Activated naive CD8-positive, alpha-beta T cell treated with anti-CD3 and anti-CD28 coated beads, Interleukin-2, amount 50 U/mL, for 16 hours (primary cell): ENCODE measurements around the gene SYNJ2.

Source experiments
- DNase-seq: peaks from one replicate; pipeline ENCODE4 v3.0.0-alpha.2; 2020; ENCODE audit warnings: low read depth, low spot score

The SYNJ2 gene

GRCh38 chr6:158059108-158059507, 77.4 kb downstream of the SYNJ2 start:
- DNase-seq: no peak

GRCh38 chr6:158060455-158061360, 79.0 kb downstream of the SYNJ2 start:
- DNase-seq: no peak

- DNase-seq: no peak
These were observed 79.7 kb downstream of the SYNJ2 start for GRCh38 chr6:158061361-158061708.

GRCh38 chr6:158061709-158062461, 80.2 kb downstream of the SYNJ2 start:
- no peak for DNase-seq

GRCh38 chr6:158063736-158064135, 82.1 kb downstream of the SYNJ2 start:
- DNase-seq: no peak

GRCh38 chr6:158064725-158065251, 83.1 kb downstream of the SYNJ2 start:
- DNase-seq: no peak

- DNase-seq: no peak
These were observed 84.6 kb downstream of the SYNJ2 start for GRCh38 chr6:158066136-158066781.

- no peak for DNase-seq
These were observed 85.9 kb downstream of the SYNJ2 start for GRCh38 chr6:158067436-158068015.

GRCh38 chr6:158068156-158068892, 86.7 kb downstream of the SYNJ2 start:
- DNase-seq: no peak

- no peak for DNase-seq
These were observed 87.5 kb downstream of the SYNJ2 start for GRCh38 chr6:158068893-158069799.

GRCh38 chr6:158069800-158070195, 88.1 kb downstream of the SYNJ2 start:
- no peak for DNase-seq

- DNase-seq: no peak
These were observed 88.8 kb downstream of the SYNJ2 start for GRCh38 chr6:158070513-158070912.

- no peak for DNase-seq
These were observed 89.7 kb downstream of the SYNJ2 start for GRCh38 chr6:158071121-158072082.

- peak; percentile 27 for DNase-seq
These were observed 90.5 kb downstream of the SYNJ2 start for GRCh38 chr6:158072083-158072721.

GRCh38 chr6:158073776-158074175, 92.1 kb downstream of the SYNJ2 start:
- no peak for DNase-seq

- DNase-seq: no peak
These were observed 94.9 kb downstream of the SYNJ2 start for GRCh38 chr6:158076548-158076947.

- DNase-seq: no peak
These were observed 96.0 kb downstream of the SYNJ2 start for GRCh38 chr6:158077676-158078075.

GRCh38 chr6:158078320-158078719, 96.7 kb downstream of the SYNJ2 start:
- DNase-seq: no peak
